Activated CD8-positive, alpha-beta T cell treated with anti-CD3 and anti-CD28 coated beads for 36 hours (primary cell): ENCODE data around the gene CERS6. TPM values are rescaled to one million over a fixed set of nuclear protein-coding genes. Genes with fewer than 3 reads are reported as not detected.

Source experiments
- ATAC-seq: fragments of 200-7000 bp; cut with Tn5 transposase; one replicate; pipeline ENCODE4 v1.10.0; 2021; ENCODE audit warnings: mild to moderate bottlenecking, moderate library complexity
- CTCF ChIA-PET: fragments of 350-600 bp; sonication (Branson Sonifier 250); formaldehyde crosslinking; loops from one replicate; lab custom pipeline; 2021; ENCODE audit warnings: antibody characterized with exemption; lab: Charles Lee
- POLR2A ChIA-PET: fragments of 350-600 bp; sonication (Branson Sonifier 250); formaldehyde crosslinking; loops from one replicate; lab custom pipeline; 2021; ENCODE audit warnings: antibody characterized with exemption; lab: Charles Lee
- DNase-seq: peaks from one replicate; pipeline ENCODE4 v3.0.0-alpha.2; 2020
- H3K27ac Mint-ChIP-seq: one replicate; pipeline ENCODE4 v1.8.0; 2021; ENCODE audit warnings: mild to moderate bottlenecking, mixed read lengths
- H3K27me3 Mint-ChIP-seq: one replicate; pipeline ENCODE4 v1.8.0; 2021; ENCODE audit warnings: mixed read lengths
- H3K36me3 Mint-ChIP-seq: one replicate; pipeline ENCODE4 v1.8.0; 2021; ENCODE audit warnings: low read depth, mixed read lengths
- H3K4me1 Mint-ChIP-seq: one replicate; pipeline ENCODE4 v1.8.0; 2021; ENCODE audit warnings: low read depth, mixed read lengths
- H3K4me3 Mint-ChIP-seq: one replicate; pipeline ENCODE4 v1.8.0; 2021; ENCODE audit warnings: mild to moderate bottlenecking, moderate library complexity, mixed read lengths
- H3K9me3 Mint-ChIP-seq: one replicate; pipeline ENCODE4 v1.8.0; 2021; ENCODE audit warnings: mixed read lengths
- CTCF ChIP-seq: fragments of 200-600 bp; IDR thresholded peaks from one replicate; pipeline ENCODE4 v1.8.0; 2022; ENCODE audit warnings: antibody characterized with exemption, mild to moderate bottlenecking
- intact Hi-C: fragments of 100-400 bp; cut with micrococcal nuclease; formaldehyde crosslinking; loops from one replicate; pipeline ENCODE4 v1.10.0; 2022
- total RNA-seq, 2 experiments: library from RNA; stranded (reverse); gene quantifications; one replicate each; pipeline ENCODE4 v1.2.3, GENCODE V29; 2021

The CERS6 gene
- total RNA-seq, 2 experiments from 2014 or later = 15.4 to 16.1 TPM

GRCh38 chr2:168639018-168639417 lies 182.9 kb downstream of the CERS6 start:
- DNase-seq (no peak), ATAC-seq (no peak)
- intact Hi-C loops = no loop called here
- H3K4me1 Mint-ChIP-seq = peaks cover 8% of the 10 kb centered on the region
- ChIA-PET CTCF (interaction anchor here (0.8 to 1.5 kb wide), 3 partner anchors 16 to 291 kb away, joined by 3 read pairs; no protein-coding TSS in a partner anchor), POLR2A (no interaction called here)
- H3K4me3 Mint-ChIP-seq = no peak overlapping the region
- H3K9me3 Mint-ChIP-seq = no peaks in the 10 kb centered on the region
- peaks cover 2% of the 10 kb centered on the region for H3K36me3 Mint-ChIP-seq
- H3K27me3 Mint-ChIP-seq = no peaks in the 10 kb centered on the region
- no peak overlapping the region for H3K27ac Mint-ChIP-seq
- no peak for TF ChIP-seq CTCF

- ATAC-seq (no peak), DNase-seq (no peak)
- H3K27me3 Mint-ChIP-seq = no peaks in the 10 kb centered on the region
- peaks cover 6% of the 10 kb centered on the region for H3K36me3 Mint-ChIP-seq
- no peak overlapping the region for H3K4me3 Mint-ChIP-seq
- ChIA-PET POLR2A (no interaction called here), CTCF (interaction anchor here (1.3 to 1.5 kb wide), 2 partner anchors 17 to 113 kb away, joined by 3 read pairs; no protein-coding TSS in a partner anchor)
- H3K9me3 Mint-ChIP-seq = no peaks in the 10 kb centered on the region
- intact Hi-C loops = no loop called here
- H3K4me1 Mint-ChIP-seq = peaks cover 13% of the 10 kb centered on the region
- H3K27ac Mint-ChIP-seq = no peak overlapping the region
- TF ChIP-seq CTCF = no peak
Measured at GRCh38 chr2:168639441-168639898, 183.4 kb downstream of the CERS6 start.

GRCh38 chr2:168640039-168640438 lies 184.0 kb downstream of the CERS6 start:
- ChIA-PET CTCF (interaction anchor here (1.3 kb wide), 1 partner anchor 114 kb away, joined by 3 read pairs; no protein-coding TSS in a partner anchor), POLR2A (no interaction called here)
- Mint-ChIP-seq H3K4me1 (peaks cover 14% of the 10 kb centered on the region), H3K36me3 (peaks cover 6% of the 10 kb centered on the region), H3K27ac (no peak overlapping the region), H3K9me3 (no peaks in the 10 kb centered on the region), H3K4me3 (no peak overlapping the region), H3K27me3 (no peaks in the 10 kb centered on the region)
- ATAC-seq = no peak
- no peak for DNase-seq
- no peak for TF ChIP-seq CTCF
- intact Hi-C loops = no loop called here

GRCh38 chr2:168641636-168642035 lies 185.6 kb downstream of the CERS6 start:
- intact Hi-C loops = no loop called here
- CTCF ChIA-PET = no interaction called here
- Mint-ChIP-seq H3K4me3 (no peak overlapping the region), H3K27me3 (no peaks in the 10 kb centered on the region), H3K4me1 (peaks cover 21% of the 10 kb centered on the region), H3K36me3 (peaks cover 9% of the 10 kb centered on the region), H3K27ac (no peak overlapping the region), H3K9me3 (peaks cover 3% of the 10 kb centered on the region)
- POLR2A ChIA-PET = interaction anchor here (0.7 kb wide), 1 partner anchor 101 kb away, joined by 3 read pairs; no protein-coding TSS in a partner anchor
- no peak for ATAC-seq
- DNase-seq = no peak
- TF ChIP-seq CTCF = no peak

GRCh38 chr2:168642873-168643272 lies 186.8 kb downstream of the CERS6 start:
- DNase-seq = no peak
- peaks cover 23% of the 10 kb centered on the region for H3K4me1 Mint-ChIP-seq
- no peak for TF ChIP-seq CTCF
- ATAC-seq = no peak
- H3K27me3 Mint-ChIP-seq = no peaks in the 10 kb centered on the region
- intact Hi-C loops = no loop called here
- H3K36me3 Mint-ChIP-seq = peaks cover 9% of the 10 kb centered on the region
- H3K4me3 Mint-ChIP-seq = no peak overlapping the region
- CTCF ChIA-PET = no interaction called here
- no peak overlapping the region for H3K27ac Mint-ChIP-seq
- POLR2A ChIA-PET = no interaction called here
- peaks cover 3% of the 10 kb centered on the region for H3K9me3 Mint-ChIP-seq
